Stimulated activated CD4-positive, alpha-beta T cell treated with anti-CD3 and anti-CD28 coated beads, Interleukin-4, amount 100 ng/mL, for 1 hour (primary cell): ENCODE measurements around the gene ZNF362.
"Not testable (repeated sequence)": the region's sequence is repeated elsewhere in the genome, so short reads cannot be mapped to it uniquely, and the experiment has no call there.

Experiments used
- DNase-seq: peaks from one replicate; pipeline ENCODE4 v3.0.0-alpha.2; 2020

The ZNF362 gene

DNA sequence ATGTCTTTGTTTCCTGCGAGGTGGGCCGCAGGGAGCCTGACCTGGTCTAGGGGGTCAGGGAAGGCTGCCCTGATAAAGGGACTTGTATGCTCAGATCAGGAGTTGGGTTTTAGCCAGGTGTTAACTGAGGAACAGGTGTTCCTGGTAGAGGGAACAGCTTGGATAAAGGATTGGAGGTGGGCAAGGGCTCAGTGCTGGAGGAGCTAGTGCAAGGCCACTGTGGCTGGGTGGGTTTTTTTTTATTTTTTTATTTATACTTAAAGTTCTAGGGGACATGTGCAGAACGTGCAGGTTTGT lies 33.5 kb downstream of the ZNF362 start:
- DNase-seq = no peak

- DNase-seq = not testable (repeated sequence)
Observed at GRCh38 chr1:33290615-33291014, 34.3 kb downstream of the ZNF362 start.

- DNase-seq = no peak
Observed at GRCh38 chr1:33292726-33293340, 36.5 kb downstream of the ZNF362 start.

GRCh38 chr1:33294071-33295010 lies 38.0 kb downstream of the ZNF362 start:
- DNase-seq = no peak

- DNase-seq = no peak
Observed at GRCh38 chr1:33295023-33295422, 38.7 kb downstream of the ZNF362 start.

DNA sequence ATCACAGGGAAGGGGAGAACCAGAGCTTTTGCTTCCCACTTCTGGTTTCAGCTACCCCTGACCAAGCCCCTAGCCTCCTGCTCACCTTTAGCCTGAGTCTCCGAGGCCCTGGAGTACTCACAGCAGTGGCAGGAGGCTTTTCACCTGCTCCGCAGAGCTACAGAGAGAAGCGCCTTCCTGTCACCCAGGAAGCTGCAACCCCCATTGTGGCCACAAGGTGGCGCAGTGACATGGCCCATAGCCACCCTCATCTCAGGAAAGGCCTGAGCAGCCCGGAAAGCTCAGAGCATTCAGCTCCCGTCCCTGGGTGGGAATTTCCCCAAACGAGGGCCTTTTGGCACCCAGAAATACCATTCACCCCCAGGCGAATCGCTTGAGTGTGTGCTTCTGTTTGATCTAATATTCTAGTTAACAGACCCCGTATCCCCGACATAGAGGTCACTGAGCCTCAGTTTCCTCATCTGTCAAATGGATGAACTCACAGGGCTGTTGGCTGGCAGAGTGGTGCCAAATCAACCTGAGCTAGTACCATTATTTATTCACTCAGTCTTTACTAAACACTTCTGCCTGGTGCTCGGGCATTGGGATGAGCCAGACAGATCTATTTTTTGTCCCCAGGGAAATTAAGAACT lies 39.3 kb downstream of the ZNF362 start:
- peak; percentile 87 for DNase-seq

GRCh38 chr1:33296082-33296458 lies 39.8 kb downstream of the ZNF362 start:
- DNase-seq = no peak

GRCh38 chr1:33296824-33297223 lies 40.5 kb downstream of the ZNF362 start:
- no peak for DNase-seq

DNA sequence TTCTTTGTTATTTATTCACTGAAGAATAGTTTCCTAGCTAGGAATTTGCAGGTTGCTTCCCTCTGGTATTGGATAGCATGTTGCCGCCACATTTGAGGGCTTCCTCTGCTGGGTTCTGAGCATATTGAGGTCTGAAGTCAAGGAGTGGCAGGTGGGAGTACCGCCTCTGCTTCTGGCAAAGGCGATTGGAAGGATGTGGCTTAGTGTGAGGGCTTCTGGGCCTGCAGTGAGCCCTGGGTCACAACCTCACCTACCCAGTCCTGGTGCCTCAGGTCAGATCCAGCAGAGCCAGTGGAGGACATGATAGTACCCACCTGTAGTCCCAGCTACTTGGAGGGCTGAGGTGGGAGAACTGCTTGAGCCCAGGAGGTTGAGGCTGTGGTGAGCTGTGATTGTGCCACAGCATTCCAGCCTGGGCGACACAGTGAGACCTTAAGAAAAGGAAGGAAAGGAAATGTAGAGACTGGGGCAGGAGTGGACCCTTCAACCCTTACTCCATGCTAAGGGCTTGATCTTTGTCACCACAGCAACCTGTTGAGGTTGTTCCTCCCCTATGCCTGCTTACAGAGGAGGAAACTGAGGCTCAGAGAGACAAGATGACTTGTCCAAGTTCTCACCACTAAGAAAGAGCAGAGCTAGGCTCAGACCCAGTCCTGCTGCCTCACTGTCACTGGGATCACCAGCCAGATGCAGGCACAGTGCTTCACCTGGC lies 41.8 kb downstream of the ZNF362 start:
- DNase-seq = no peak

GRCh38 chr1:33298623-33299277 lies 42.5 kb downstream of the ZNF362 start:
- peak; percentile 62 for DNase-seq

- DNase-seq = no peak
Observed at GRCh38 chr1:33299461-33300155, 43.3 kb downstream of the ZNF362 start.

- DNase-seq = no peak
Observed at GRCh38 chr1:33300673-33301072, 44.4 kb downstream of the ZNF362 start.

DNA sequence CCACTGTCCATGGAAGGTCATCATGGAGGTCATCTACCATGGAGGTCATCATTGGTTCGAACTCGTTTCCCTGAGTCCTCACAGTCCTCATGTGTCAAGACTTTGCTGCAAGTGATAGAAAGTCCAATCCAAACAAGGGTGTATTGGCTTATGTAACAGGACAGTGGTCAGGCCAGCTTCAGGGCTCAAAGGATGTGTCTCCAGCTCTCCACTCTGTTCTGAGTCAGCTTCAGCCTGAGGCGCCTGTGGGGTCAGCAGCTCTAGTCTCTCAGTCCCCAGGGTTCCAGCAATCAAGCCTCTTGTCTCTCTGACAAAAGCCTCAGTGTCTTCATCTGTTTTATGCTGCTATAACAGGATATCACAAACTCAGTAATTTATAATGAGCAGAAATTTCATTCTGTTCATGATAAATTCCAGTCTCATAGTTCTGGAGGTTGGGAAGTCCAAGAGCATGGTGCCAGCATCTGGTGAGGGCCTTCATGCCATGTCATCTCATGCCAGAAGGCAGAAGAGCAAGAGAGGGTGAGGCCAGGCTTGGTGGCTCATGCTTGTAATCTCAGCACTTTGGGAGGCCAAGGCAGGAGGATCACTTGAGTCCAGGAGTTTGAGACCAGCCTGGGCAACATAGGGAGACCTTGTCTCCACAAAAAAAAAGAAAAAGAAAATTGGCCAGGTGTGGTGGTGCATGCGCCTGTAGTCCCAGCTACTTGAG lies 45.1 kb downstream of the ZNF362 start:
- no peak for DNase-seq

DNA sequence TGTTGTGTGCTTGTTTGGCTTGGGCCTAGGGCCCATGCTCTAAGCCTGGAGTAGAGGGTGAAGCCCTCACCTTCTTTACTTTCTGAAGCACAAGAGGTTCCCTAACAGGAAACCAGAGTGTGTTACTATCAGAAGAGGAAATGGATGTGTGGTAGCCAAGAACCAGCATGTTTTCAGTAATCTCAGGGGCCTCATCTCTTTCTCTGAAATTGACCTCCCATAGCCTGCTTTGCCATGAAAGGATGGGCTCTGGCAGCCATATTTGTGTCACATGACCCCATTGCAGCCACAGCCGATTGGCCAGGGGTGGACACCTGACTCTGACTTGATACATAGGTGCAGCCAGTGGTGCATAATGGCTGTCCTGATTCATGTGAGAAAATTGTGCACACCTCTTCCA lies 46.0 kb downstream of the ZNF362 start:
- DNase-seq = no peak

DNA sequence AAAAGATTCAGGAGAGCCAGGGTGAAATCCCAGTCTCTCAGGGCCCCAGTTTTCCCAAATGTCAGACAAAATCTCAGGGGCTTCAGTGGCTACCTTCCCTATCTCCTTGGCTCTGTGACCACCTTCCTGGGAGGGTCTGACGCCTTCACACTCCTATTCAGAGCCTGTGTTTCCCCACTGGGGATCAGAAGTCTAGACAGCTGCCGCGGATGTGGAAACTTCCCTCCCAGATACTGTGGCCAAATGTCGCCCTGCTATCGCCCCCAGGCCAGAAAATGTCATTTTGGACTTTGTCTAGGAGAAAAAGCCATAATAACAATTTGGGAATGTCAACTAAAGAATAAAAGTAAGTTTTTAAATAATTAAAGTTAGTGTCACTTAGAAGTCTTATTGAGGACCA lies 48.7 kb downstream of the ZNF362 start:
- no peak for DNase-seq

- DNase-seq = no peak
Observed at GRCh38 chr1:33305816-33306652, 49.7 kb downstream of the ZNF362 start.

- DNase-seq = no peak
Observed at GRCh38 chr1:33306653-33307493, 50.6 kb downstream of the ZNF362 start.

GRCh38 chr1:33307494-33307864 lies 51.2 kb downstream of the ZNF362 start:
- no peak for DNase-seq

DNA sequence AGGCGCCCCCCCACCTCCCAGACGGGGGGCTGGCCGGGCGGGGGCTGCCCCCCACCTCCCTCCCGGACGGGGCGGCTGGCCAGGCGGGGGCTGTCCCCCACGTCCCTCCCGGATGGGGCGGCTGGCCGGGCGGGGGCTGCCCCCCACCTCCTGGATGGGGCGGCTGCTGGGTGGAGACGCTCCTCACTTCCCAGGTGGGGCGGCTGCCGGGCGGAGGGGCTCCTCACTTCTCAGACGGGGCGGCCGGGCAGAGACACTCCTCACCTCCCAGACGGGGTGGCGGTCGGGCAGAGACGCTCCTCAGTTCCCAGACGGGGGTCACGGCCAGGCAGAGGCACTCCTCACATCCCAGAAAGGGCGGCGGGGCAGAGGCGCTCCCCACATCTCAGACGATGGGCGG lies 53.1 kb downstream of the ZNF362 start:
- not testable (repeated sequence) for DNase-seq

DNA sequence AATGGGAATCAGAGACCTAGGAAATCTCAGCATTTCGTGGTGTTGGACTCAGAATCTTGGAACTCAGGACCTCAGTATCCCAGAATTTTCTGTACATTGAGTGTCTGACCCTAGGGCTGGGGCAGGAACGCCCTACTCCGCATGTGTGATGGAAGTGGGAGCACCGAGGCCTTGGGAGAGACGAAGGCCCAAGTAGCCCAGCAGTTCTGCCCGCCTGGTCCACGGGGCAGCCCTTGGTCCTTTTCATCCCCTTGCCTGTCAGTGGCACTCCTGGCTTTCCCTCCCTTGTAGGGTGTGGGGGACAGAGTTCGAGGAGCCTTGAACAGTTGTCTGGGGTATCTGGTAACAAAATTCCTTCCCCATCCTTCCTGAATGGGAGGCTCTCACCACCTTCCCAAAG lies 54.4 kb downstream of the ZNF362 start:
- DNase-seq = no peak
